ENCODE measurements around the gene SLC49A3. TPM values are rescaled to one million over a fixed set of nuclear protein-coding genes. Genes with fewer than 3 reads are reported as not detected.
A peak's percentile ranks its signal among the peaks of the same experiment; 100 is the strongest.

Gene SLC49A3
- total RNA-seq, 1 experiment from 2014 or later: 6.9 TPM

GRCh38 chr4:707929-708630 lies 19.1 kb upstream of the SLC49A3 start:
- Histone ChIP-seq H3K27ac (ENCODE audit: insufficient read length, low read depth, low read length) (no peak overlapping the region), H4K91ac (ENCODE audit: insufficient read length, low read depth, low read length) (no peak overlapping the region), H2BK20ac (ENCODE audit: low read depth, low read length, poor library complexity, severe bottlenecking) (no peak overlapping the region), H3K23me2 (ENCODE audit: insufficient read length, low read depth, low read length, poor library complexity, severe bottlenecking) (no peaks in the 10 kb centered on the region), H3K14ac (ENCODE audit: insufficient read depth, low read length) (no peak overlapping the region; the same call in 1 of the 2 replicates), H3K23ac (ENCODE audit: insufficient read length, low read depth, low read length) (no peak overlapping the region), H3K79me1 (ENCODE audit: insufficient read depth, low read depth, low read length, poor library complexity, severe bottlenecking) (peaks cover 12% of the 10 kb centered on the region), H3K4ac (ENCODE audit: low read depth, low read length) (no peak overlapping the region), H3K9ac (ENCODE audit: extremely low read depth, insufficient read length, low read length) (no peak overlapping the region), H2BK15ac (ENCODE audit: low read depth, low read length) (no peak overlapping the region), H3K56ac (ENCODE audit: insufficient read length, low read depth, low read length) (no peak overlapping the region), H3K9me3 (ENCODE audit: control insufficient read depth, low read depth, low read length) (no peaks in the 10 kb centered on the region), H2AK5ac (ENCODE audit: insufficient read length, low read length) (no peak overlapping the region), H4K20me1 (ENCODE audit: control insufficient read depth, insufficient read depth, insufficient read length) (peaks cover 4% of the 10 kb centered on the region), H4K8ac (replicated peaks; ENCODE audit: insufficient read length, low read depth, low read length) (no peak overlapping the region), H3T11ph (ENCODE audit: low read length) (no peak overlapping the region), H3K4me2 (ENCODE audit: insufficient read depth, insufficient read length, low read length) (no peak overlapping the region), H3K18ac (ENCODE audit: insufficient read length, low read depth, low read length) (no peak overlapping the region), H3K4me1 (ENCODE audit: insufficient read depth, low read length) (no peaks in the 10 kb centered on the region), H2BK5ac (ENCODE audit: insufficient read length, low read length) (no peak overlapping the region), H2BK120ac (ENCODE audit: low read depth, low read length, poor library complexity, severe bottlenecking) (no peak overlapping the region), H2BK12ac (ENCODE audit: insufficient read length, low read depth, low read length) (no peak overlapping the region), H2AFZ (ENCODE audit: low read length) (no peak overlapping the region), H4K5ac (ENCODE audit: insufficient read length, low read depth, low read length) (no peak overlapping the region), H3K27me3 (ENCODE audit: insufficient read depth, low read length) (no peaks in the 10 kb centered on the region; the same call in 1 of the 2 replicates), H3K79me2 (ENCODE audit: insufficient read depth, low read length) (peaks cover 28% of the 10 kb centered on the region; the same call in 1 of the 2 replicates)
- WGBS (ENCODE audit: extremely low coverage, insufficient read length, low lambda C conversion rate): no CpG with 5 or more reads among the region's 11 CpGs
- H3K36me3 Mint-ChIP-seq (ENCODE audit: insufficient read depth in 1 of 3, low read depth in 3 of 3): peaks cover 23 to 29% (median 28%) of the 10 kb centered on the region in 3 experiments; a peak in 6 of 7 replicates
- DNase-seq: no peak
- H3K4me3 Mint-ChIP-seq: peak overlapping the region in 1 of 2 experiments; percentile 37; a peak in 1 of 5 replicates
- peaks cover 3 to 5% of the 10 kb centered on the region in 2 experiments; a peak in 3 of 4 replicates for H3K4me1 Mint-ChIP-seq
- H3K27me3 Mint-ChIP-seq (ENCODE audit: low read depth): peaks cover 11% of the 10 kb centered on the region
- no peak for TF ChIP-seq CTCF (conservative IDR thresholded peaks at IDR 0.05)
- peaks cover 0 to 4% of the 10 kb centered on the region in 2 experiments; a peak in 2 of 5 replicates for H3K9me3 Mint-ChIP-seq
- no peak overlapping the region for H3K27ac Mint-ChIP-seq
